NCI-H510A treated with DMSO at 0.1 percent for 48 hours (cell line): ENCODE results near the gene KNSTRN.

ENCODE experiments used
- DNase-seq: peaks from one replicate; lab custom pipeline; 2025; lab: John Stamatoyannopoulos, UW

KNSTRN gene

DNA sequence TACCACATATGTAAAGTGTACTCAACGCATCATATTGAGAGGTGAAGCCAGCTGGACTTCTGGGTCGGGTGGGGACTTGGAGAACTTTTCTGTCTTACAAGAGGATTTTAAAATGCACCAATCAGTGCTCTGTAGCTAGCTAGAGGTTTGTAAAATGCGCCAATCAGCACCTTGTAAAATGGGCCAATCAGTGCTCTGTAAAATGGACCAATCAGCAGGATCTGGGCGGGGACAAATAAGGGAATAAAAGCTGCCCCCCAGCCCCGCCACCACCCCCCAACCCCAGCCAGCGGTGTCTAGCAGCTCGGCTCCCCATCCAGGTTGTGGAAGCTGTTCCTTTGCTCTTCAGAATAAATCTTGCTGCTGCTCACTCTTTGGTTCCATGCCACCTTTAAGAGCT lies 16.8 kb downstream of the KNSTRN start:
- DNase-seq: no peak

DNA sequence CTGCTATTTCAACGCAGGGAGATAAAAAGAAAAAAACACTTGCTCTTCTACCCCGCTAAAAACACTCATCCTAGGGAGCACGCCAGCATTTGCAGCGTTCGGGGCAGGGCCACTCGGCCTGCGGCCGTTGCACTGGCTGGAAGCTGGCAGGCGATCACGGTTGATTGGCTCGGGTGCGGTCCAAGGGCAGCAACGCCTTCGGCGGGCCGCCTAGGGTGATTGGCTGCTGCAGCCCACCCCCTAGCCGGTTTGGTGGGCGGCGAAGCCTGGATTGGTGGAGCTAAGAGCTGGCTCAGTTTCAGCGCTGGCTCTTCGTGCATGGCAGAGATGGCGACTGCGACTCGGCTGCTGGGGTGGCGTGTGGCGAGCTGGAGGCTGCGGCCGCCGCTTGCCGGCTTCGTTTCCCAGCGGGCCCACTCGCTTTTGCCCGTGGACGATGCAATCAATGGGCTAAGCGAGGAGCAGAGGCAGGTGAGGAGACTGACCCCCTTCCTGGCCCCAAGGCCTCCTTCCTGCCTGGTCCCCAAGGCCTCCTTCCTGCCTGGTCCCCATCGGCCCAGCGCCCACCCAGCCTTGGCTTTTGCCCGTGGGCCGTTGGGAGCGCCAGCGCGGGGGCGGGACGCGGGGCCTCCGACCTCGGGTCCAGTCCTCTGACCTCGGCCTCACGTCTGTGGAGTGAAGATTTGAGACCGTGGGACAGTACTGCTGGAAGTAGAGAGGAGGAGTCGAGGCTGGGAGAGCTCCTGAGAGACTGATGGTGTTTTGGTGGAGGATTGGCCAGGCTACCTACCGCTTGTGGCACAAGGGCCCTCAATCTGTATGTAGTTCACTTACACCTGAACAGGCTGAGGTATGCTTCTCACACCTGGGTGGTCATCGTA lies 23.2 kb downstream of the KNSTRN start, which contains the start of gene IVD:
IVD (plus strand) TSS at position 295 of the 881 bp plus-strand sequence; CDS start at position 328, 33 bp downstream.
- DNase-seq: peak; percentile 84

DNA sequence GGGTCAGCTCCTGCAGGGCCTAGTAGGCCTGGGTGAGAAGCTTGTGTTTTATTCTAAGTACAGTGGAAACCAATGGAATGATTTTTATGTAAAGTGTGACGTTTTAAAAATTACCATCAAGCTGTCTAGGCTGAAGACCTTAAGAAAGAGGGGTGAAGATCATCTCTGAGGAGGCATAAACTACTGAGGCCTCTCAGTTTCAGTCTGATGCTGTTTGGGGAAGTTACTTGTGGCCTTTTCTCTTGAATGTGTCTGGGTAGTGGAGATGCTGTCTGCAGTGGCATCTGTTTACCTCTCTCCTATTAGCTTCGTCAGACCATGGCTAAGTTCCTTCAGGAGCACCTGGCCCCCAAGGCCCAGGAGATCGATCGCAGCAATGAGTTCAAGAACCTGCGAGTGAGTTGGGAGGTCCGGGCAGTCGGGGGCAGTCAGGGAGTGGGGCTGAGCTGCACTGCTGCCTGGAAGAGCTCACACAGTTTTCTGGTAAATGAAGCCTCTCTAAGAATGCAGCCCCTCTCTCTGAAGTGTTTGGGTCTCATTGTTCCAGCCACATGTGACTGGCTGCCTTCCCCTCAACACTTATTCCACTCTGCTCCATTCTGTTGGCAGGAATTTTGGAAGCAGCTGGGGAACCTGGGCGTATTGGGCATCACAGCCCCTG lies 24.9 kb downstream of the KNSTRN start:
- no peak for DNase-seq

DNA sequence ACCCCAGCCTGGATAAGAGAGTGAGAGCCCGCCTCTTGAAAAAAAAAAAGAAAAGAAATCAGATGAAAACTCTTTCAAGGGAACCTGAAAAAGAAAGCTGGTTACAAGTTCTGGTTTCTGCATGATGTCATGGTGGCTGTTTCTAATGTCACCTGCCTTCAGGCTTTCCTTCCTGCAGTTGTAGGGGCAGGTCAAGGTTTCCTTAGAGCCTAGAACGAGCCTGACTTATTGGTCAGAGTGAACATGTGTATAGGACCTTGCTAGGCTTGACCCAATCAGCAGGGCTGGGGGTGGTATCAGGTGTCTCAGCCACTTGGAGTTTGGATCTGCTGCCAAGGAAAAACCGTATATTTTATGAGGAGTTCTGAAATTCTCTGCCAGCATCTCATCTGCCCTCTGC lies 26.8 kb downstream of the KNSTRN start:
- no peak for DNase-seq

DNA sequence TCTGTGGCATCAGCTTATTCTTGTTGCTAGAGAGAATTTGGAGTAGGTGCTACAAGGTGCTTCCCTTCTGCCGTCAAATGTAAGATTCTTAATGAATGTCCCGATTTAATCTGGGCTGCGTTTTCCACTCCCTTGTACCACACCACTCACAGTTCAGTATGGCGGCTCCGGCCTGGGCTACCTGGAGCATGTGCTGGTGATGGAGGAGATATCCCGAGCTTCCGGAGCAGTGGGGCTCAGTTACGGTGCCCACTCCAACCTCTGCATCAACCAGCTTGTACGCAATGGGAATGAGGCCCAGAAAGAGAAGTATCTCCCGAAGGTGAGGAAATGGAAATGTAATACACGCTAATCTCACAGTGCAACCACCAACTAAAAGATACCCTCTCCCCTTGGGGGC lies 28.0 kb downstream of the KNSTRN start:
- no peak for DNase-seq

DNA sequence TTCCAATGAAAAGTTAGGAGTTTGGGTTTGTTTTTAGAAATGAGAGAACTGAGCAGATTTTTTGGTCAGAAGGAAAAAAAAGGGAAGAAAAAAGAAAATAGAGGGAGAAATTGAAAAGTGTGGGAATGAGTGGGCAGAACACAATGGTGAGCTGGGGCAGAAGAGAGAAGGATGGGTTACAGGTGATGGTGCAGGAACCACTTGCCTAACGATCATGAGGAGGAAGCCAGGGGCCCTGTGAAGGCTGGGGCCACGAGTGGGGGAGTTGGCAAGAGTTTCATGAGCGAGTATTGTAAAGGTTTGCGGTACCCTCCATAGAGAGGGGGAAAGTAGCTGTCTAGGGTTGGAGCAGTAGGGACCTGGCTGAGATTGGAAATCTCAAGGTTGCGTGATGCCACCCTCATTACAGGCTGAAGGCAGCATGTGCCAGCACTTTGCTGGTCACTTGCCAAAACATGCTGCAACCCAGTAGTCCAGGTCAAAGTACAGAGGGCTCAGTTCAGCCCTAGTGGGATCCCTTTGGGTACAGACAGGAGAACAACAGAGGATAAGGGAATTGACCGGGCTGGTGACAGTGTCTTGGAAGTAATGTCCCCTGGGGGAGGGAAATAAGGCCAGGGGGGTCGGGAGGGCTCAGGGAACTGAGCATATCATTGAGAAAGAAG lies 29.7 kb downstream of the KNSTRN start:
- DNase-seq: no peak

DNA sequence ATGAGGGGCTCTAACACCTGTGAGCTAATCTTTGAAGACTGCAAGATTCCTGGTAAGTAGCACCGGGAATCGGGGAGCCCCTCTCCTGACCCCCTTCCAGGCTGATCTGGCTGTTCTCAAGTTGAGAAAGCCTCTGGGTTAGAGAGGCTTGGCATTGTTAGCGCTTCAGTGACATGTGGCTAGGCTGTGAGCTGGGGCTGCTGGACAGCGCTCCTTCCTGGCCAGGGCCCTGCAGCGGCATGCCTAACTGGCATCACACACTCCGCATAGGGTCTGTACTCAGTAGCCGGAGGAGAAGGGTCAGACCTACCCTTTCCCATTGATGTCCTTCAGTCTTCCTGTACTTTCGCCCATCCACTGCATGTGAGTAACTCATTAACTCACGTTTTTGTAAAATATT lies 30.5 kb downstream of the KNSTRN start:
- DNase-seq: no peak

DNA sequence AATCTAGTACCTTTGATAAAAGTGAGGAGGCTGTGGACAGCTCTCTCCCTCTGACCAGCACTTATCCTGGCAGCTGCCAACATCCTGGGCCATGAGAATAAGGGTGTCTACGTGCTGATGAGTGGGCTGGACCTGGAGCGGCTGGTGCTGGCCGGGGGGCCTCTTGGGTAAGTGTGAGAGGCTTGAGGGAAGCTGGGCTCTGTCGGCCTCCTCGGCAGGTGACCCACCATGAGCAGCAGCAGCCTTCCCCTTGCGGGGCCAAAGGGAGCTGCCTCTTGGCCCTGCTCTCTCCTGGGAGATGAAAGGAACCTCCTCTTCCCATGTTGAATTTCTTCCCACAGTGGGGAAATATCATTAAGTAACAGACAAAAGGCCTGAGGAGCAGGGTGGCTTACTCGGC lies 32.3 kb downstream of the KNSTRN start:
- DNase-seq: no peak

DNA sequence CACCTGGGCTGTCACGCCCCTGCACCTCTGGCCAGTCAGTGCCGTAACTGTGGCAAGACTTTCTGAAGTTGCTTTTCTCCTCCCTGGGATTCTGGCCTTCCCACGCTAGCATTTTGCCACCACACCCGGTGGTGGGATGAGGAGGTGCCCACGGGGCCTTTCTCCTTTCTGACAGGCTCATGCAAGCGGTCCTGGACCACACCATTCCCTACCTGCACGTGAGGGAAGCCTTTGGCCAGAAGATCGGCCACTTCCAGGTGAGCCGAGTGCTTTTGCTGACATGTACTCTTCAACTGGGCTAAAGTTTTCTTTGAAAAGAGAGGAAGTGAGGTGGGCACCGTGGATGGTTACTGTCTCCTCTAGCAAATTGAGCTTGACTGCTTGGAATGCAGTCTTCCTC lies 32.7 kb downstream of the KNSTRN start:
- no peak for DNase-seq

DNA sequence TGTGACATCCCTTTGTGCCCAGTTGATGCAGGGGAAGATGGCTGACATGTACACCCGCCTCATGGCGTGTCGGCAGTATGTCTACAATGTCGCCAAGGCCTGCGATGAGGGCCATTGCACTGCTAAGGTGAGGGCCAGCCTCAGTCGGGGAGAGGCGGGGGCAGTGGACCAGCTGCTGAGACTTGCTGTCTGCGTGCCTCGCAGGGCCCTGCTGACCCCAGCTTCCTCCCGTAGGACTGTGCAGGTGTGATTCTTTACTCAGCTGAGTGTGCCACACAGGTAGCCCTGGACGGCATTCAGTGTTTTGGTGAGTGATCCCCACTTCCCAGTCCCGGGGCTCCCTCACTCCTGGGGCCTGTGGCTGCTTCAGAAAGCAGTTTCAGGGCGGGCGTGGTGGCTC lies 33.5 kb downstream of the KNSTRN start:
- DNase-seq: no peak

DNA sequence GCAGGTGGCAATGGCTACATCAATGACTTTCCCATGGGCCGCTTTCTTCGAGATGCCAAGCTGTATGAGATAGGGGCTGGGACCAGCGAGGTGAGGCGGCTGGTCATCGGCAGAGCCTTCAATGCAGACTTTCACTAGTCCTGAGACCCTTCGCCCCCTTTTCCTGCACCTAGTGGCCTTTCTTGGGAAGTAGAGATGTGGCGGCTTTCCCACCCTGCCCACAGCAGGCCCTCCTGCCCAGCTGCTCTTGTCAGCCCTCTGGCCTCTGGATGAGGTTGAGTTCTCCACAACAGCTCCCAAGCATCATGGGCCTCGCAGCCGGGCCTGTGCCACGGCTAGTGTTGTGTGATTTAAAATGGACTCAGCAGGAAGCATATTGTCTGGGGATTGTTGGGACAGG lies 35.6 kb downstream of the KNSTRN start:
- DNase-seq: no peak

DNA sequence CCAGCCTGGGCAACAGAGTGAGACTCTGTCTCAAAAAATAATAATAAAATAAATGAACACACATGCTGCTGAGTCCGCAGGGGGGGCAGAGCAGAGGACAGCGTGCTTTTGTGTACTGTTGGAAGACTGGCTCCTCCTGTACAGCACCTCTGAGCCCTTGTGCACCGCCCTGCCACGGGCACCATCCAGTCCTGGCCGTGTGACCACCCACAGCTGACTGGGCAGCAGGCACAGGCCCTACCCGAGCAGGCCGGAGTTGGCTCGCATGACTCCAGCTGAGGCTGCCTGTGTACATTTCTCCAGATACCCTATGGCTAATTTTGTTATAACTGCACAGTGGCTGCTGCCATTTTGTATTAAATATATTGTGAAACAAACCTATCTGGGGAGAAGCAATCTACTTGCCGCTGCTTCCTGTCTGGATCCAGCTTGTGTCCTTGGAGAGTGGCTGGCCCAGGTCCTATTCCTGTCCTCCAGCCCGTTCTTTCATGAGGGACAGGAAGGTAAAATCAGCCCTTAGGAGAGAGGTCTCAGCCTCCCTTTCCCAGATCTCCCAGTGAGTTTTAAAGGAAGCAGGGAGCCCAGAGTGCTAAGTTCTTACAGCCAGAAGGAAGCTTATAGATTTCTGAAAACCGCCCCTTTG lies 37.7 kb downstream of the KNSTRN start:
- no peak for DNase-seq

DNA sequence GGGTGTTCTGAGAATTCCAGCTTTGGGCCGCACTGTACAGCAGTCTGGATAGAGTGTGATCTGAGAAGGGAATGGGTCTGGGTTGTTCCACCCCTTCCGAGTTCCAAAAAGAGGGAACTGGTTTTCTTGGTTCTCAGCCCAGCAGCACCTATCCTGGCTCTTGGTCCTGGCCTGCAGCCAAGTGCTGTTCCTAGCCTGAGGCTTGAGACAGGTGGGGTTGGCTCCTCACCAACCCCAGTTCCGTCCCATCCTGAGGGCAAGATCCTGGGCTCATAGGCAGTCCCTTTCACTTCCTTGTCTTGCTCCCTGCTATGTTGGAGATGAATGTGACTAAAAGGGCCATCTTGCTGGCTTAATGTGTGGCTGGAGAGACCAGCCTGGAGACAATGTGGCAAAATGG lies 38.3 kb downstream of the KNSTRN start:
- no peak for DNase-seq

DNA sequence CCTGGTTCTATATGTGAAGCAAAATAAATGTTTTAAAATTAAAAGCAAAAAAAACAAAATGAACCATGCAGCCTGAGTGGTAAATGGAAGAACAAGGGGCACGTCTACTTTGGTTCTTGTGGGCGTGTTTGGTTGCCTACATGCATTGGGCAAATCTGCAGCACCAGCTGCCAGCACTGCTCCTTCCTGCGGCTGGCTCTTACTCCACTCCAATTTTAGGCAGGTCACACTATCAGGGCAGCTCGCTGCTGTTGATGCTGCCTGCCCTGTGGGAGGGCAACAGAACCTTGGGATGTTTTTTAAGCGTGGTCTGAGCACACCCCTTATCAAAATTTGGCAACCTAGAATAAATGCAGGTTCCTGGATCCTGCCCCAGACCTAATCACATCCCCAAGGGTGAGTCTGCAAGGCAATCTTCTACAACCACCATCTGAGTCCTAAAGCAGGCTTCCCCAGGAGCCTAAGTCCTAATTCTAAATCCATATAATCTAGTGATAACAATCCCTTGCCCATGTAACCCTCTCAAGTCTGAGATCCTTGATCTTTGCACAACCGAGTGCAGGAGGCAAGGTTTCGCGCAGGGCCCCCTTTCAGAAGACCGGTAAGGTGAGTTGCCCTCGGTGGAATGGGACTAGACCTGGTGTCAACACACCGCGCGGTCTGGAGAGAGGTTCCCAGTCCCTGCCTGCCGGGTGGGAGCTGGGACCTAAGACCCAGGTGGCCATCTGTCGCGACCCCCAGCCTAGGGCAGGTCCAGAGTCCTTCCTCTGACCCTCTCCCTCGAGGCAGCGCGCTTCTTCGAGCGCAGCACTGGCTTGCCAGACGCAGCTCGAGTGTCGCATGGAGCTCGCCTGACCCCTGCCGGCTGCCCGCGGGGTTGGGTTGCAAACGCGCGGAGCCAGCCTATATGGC lies 39.0 kb downstream of the KNSTRN start:
- peak; percentile 40 for DNase-seq

DNA sequence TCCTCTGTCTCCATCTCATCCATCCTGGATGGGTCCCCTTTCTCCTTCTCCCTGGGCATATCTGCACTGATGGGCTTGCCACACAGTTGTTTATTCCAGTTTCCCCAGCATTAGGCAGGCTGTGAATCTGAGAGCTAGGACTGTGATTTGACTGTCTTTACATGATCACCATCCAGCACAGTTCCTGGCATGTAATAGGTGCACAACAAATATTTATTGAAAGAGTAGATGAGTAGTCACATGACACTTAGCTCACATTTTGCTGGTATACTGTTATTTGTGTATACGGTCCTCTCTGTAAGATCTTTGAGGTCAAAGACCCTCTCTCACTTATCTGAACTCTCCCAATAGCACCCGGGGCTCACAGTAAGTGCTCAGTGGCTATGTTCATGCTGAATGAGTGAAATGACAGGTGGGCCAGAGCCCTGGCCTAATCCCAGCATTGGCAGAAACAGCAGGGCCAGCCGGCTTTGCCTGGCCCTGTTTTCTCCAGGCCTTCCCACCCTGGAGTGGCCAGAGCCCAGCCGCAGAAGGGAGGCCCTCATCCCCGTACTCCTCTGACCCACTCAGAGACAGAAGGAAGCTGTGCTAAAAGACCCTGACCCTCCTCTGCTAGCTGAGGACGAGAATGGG lies 42.1 kb downstream of the KNSTRN start:
- no peak for DNase-seq

DNA sequence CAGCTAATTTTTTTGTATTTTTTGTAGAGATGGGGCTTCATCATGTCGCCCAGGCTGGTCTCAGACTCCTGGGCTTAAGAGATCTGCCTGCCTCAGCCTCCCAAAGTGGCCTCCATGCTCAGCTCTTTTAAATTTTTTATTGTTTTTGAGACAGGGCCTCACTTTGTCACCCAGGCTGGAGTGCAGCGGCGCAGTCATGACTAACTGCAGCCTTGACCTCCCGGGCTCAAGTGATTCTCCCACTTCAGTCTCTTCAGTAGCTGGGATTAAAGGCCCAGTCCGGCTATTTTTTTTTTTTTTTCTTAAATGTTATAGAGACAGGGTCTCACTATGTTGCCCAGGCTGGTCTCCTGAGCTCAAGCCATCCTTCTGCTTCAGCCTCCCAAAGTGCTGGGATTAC lies 43.2 kb downstream of the KNSTRN start:
- DNase-seq: no peak

DNA sequence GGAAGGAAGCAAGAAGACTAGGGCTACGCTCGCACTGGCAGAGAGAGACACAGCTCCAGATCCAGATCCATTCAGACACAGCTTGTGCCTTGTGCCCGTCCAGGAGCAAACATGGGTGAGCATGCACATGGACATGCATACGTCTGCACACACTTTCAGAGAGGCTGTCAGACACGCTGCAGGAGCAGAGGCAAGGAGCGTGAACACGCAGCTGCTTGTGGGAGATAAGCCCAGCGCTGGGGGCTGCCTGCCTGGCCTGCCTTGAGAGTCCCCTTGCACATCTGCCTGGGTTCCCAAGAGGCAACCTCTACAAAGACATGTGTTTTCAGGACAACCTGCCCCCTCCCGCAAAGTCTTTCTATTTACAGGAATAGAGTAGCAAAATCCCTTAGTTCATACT lies 44.7 kb downstream of the KNSTRN start:
- no peak for DNase-seq

DNA sequence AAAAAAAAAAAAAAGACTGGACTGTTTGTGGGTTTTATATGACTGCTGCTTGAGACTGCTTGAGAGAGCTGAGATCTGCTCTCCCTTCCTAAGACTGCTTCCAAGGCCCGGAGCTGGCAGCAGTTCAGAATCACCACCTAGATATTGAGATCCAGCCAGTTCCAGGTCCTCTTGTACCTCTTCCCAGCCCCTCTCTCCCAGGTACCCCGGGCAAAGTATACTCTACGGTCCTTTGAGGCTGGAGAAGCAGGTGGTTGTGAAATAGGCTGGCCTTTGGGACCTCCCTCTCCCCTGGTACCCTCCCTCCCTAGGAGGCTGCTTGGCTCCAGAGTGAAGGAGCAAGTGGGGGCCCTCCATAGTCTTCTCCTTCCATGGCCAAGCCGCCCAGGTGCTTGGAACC lies 45.7 kb downstream of the KNSTRN start:
- no peak for DNase-seq

DNA sequence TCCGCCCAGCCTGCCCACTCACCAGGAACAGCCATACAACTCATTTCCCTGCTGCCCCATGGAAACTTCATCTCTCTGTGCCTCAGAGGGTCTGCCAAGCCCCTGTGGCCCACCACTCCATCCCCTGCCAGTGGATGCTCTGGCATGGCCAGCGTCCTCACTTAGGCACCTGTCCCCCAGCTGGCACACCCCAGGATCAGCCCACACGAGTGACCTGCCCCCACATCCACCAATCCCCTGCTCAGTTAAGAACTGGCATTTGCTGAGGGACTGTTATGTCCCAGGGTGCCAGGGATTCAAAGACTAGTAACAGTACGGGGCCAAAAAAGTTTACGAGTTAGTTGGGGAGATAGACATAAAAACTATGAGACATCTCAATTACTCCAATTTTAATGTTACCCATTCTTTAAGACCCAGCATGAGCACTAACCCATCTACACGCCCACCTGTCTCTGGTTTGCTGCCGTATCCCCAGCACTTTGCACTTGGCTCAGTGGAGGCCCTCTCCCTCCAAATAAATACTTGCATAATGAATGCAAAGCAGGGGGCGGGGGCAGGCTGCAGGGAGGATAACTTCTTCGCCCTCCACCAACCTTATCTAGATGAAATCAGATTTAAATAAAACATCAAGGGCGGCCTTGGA lies 46.7 kb downstream of the KNSTRN start:
- no peak for DNase-seq

DNA sequence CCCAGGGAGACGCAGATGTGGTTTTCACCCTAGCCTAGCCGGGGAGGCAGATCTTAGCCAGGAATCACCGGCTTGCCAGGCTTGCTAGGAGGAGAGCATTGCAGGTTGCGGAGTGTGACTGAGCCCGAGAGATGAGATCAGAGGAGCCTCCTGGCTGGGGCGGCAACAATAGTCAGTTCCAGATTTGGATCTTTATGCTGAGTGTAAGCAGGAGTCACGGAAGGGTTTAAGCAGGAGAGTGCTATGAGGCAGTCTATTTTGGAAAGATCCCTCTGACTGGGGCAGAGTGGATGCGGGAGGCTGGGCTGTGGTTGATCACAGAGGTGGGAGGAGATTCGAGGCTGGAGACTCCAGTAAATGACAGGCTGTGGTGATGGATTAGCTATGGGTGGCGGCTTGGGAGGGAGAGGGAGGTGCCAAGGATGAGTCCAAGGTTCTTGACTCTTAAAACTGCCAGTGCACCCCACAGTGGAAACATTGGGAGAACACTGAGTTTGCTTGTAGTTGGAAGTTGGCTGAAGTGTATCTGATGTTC lies 47.8 kb downstream of the KNSTRN start:
- DNase-seq: no peak
